HCT116 (cell line): ENCODE results near the gene THSD7A.

ENCODE experiments used
- CEBPB ChIP-seq: IDR thresholded peaks from 2 replicates; pipeline ENCODE4 v1.6.1; 2012; ENCODE audit warnings: low read depth
- CTCF ChIP-seq, 3 experiments: fragments of 200-600 bp in 1 of 3; sonication (generic) in 1 of 3; IDR thresholded peaks in 2 of 3; conservative IDR thresholded peaks in 1 of 3; 2 replicates each; pipeline ENCODE4 v1.5.1; 2012 to 2017; ENCODE audit warnings: low read depth in 2 of 3, low read length in 2 of 3, antibody characterized with exemption in 1 of 3, borderline replicate concordance in 1 of 3, control low read depth in 1 of 3, mild to moderate bottlenecking in 1 of 3, mixed read lengths in 1 of 3, mixed run types in 1 of 3, moderate library complexity in 1 of 3; ENCODE audit not compliant: insufficient read depth in 1 of 3
- JUND ChIP-seq: IDR thresholded peaks from 2 replicates; pipeline ENCODE4 v1.6.1; 2012
- MAX ChIP-seq: IDR thresholded peaks from 2 replicates; pipeline ENCODE4 v1.6.1; 2012
- POLR2A ChIP-seq: IDR thresholded peaks from 2 replicates; pipeline ENCODE4 v1.7.0; 2011; ENCODE audit warnings: borderline replicate concordance; ENCODE audit not compliant: insufficient read depth, insufficient read length; ENCODE audit errors: extremely low read depth
- POLR2AphosphoS5 ChIP-seq: IDR thresholded peaks from 2 replicates; pipeline ENCODE4 v1.6.1; 2011; ENCODE audit warnings: mild to moderate bottlenecking, low read depth, low read length, moderate library complexity
- RAD21 ChIP-seq: IDR thresholded peaks from 2 replicates; pipeline ENCODE4 v1.6.1; 2012; ENCODE audit warnings: low read depth, mild to moderate bottlenecking
- REST ChIP-seq: IDR thresholded peaks from 2 replicates; pipeline ENCODE4 v1.6.1; 2012; ENCODE audit warnings: low read depth
- SP1 ChIP-seq: IDR thresholded peaks from 2 replicates; pipeline ENCODE4 v1.6.1; 2012; ENCODE audit warnings: low read depth
- SRF ChIP-seq: IDR thresholded peaks from 2 replicates; pipeline ENCODE4 v1.6.1; 2012; ENCODE audit warnings: low read depth
- YY1 ChIP-seq: IDR thresholded peaks from 2 replicates; pipeline ENCODE4 v1.6.1; 2011; ENCODE audit warnings: low read length, low read depth, moderate library complexity, mild to moderate bottlenecking; ENCODE audit not compliant: insufficient replicate concordance; ENCODE audit errors: extremely low read depth
- ZBTB33 ChIP-seq: IDR thresholded peaks from 2 replicates; pipeline ENCODE4 v1.6.1; 2011; ENCODE audit warnings: mild to moderate bottlenecking, low read length, moderate library complexity; ENCODE audit not compliant: insufficient replicate concordance; ENCODE audit errors: extremely low read depth
- ZNF274 ChIP-seq: fragments of 200-500 bp; sonication (Bioruptor generic); IDR thresholded peaks from 2 replicates; pipeline ENCODE4 v1.6.1; 2014; ENCODE audit warnings: mild to moderate bottlenecking, low read depth, low read length, inconsistent platforms

- no peak for TF ChIP-seq CTCF (IDR thresholded peaks at IDR 0.05 in 2 of 3, conservative IDR thresholded peaks at IDR 0.05 in 1 of 3; ENCODE audit: borderline replicate concordance in 1 of 3, insufficient read depth in 1 of 3, low read depth in 2 of 3, low read length in 2 of 3)
- no peak for TF ChIP-seq JUND
- TF ChIP-seq POLR2AphosphoS5: no peak
- no peak for TF ChIP-seq POLR2A
- TF ChIP-seq REST: no peak
- no peak for TF ChIP-seq SP1
- no peak for TF ChIP-seq CEBPB
- no peak for TF ChIP-seq YY1
- TF ChIP-seq ZNF274: no peak
- TF ChIP-seq ZBTB33: no peak
- no peak for TF ChIP-seq SRF
- TF ChIP-seq RAD21: no peak
- no peak for TF ChIP-seq MAX
Measured at GRCh38 chr7:11516328-11516727, 315.7 kb downstream of the THSD7A start.
